NCI-H1694 treated with DMSO at 0.1 percent for 48 hours (cell line): Measurements from ENCODE around the gene WAC.
"Not testable (repeated sequence)": the region's sequence is repeated elsewhere in the genome, so short reads cannot be mapped to it uniquely, and the experiment has no call there.

Source experiments
- DNase-seq: peaks from one replicate; lab custom pipeline; 2025; lab: John Stamatoyannopoulos, UW

WAC gene

GRCh38 chr10:28569506-28570159 is 36.7 kb downstream of the WAC start:
- no peak for DNase-seq

DNA sequence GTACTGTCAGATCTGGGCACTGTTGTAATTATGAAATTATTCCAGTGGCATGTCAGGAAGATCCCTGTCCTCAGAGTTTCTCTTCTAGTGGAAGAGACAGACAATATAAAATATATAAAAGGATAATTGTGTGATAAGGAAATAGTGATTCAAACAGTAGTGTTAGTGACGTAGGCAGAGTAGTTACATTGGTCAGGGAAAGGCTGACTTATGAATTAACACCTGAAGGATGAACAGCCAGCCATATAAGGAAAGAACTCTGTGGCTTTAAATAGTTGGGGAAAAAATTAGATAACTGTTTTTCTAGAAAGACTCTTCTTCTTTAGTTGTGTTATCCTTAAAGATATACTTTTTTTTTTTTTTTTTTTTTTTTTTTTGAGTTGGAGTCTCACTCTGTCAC is 37.7 kb downstream of the WAC start:
- no peak for DNase-seq

DNA sequence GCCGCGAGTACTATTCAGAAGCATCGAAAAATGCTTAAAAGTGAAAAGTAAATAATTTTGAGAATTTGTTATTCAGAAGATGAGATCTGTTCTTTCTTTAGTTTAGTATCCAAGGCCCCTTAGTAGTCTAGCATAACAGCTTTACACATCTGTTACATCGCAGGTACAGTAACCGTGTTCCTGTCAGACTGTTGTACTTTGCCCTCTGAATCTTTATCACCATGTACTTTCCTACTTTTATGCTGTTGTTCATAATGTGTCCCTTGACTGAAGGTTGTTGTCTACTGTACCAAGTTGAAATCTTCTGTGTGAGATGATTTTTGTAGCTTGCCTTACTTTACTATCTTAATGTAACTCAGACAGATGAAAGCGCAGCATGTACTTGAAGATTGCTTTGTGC is 38.3 kb downstream of the WAC start:
- DNase-seq = no peak

DNA sequence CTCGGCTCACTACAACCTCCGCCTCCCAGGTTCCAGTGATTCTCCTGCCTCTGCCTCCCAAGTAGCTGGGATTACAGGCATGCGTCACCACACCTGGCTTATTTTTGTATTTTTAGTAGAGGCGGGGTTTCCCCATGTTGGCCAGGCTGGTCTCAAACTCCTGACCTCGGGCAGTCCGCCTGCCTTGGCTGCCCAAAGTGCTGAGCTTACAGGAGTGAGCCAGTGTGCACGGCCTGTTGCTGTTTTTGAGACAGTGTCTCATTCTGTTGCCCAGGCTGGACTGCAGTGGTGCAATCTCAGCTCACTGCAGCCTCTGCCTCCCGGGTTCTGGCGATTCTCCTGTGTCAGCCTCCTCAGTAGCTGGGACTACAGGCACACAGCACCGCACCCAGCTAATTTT is 41.3 kb downstream of the WAC start:
- not testable (repeated sequence) for DNase-seq

DNA sequence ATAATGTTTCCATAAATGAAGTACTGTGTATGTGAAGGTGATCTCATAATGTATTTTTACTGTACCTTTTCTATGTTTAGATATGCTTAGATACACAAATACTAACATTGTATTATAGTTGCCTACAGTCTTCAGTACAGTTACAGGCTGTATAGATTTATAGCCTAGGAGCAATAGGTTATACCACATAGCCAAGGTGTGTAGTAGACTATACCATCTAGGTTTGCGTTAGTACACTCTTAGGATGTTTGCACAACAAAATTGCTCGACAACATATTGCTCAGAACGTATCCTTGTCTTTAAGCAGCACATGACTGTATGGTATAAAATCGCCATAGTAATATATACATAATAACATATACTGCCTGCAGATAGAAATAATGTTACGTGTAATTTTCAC is 42.9 kb downstream of the WAC start:
- no peak for DNase-seq

GRCh38 chr10:28577506-28577905 is 44.6 kb downstream of the WAC start:
- no peak for DNase-seq

- DNase-seq = no peak
Measured at GRCh38 chr10:28578454-28578853, 45.5 kb downstream of the WAC start.

- DNase-seq = no peak
Measured at GRCh38 chr10:28580825-28581224, 47.9 kb downstream of the WAC start.

GRCh38 chr10:28581916-28582315 is 49.0 kb downstream of the WAC start:
- DNase-seq = no peak

DNA sequence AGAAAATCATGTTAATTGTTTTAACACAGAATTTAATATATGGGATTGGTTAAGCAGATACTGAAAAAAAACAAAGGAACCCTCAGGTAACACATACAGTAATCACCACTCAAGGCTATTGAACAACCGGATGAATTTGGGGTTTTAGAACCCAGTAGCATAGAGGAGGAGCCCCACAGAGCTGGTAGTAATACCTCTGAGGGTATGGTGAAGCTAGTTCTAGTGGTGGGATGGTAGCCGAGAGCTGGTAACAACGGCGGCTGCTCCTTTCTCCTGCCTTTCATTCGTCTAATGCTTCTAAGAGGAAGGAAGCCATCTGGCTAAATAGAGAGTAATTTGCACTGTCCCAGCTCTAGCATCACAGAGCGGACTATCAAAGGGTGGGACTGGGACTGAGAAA is 52.2 kb downstream of the WAC start:
- DNase-seq = no peak

DNA sequence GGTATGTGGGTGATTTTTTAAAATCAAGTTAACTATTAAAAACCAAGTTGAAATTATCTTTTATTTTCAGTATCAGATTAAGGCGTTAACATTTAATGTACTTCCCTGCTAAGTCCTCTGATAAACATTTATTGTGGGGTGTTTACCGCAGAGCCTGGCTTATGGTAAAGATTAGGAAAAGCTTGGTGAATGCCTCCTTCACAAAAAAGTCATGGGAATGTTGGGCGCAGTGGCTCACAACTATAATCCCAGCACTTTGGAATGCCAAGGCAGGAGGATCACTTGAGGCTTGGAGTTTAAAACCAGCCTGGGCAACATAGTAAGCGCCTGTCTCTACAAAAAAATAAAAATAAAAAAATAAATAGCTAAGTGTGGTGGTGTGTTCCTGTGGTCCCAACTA is 53.3 kb downstream of the WAC start:
- DNase-seq = no peak

DNA sequence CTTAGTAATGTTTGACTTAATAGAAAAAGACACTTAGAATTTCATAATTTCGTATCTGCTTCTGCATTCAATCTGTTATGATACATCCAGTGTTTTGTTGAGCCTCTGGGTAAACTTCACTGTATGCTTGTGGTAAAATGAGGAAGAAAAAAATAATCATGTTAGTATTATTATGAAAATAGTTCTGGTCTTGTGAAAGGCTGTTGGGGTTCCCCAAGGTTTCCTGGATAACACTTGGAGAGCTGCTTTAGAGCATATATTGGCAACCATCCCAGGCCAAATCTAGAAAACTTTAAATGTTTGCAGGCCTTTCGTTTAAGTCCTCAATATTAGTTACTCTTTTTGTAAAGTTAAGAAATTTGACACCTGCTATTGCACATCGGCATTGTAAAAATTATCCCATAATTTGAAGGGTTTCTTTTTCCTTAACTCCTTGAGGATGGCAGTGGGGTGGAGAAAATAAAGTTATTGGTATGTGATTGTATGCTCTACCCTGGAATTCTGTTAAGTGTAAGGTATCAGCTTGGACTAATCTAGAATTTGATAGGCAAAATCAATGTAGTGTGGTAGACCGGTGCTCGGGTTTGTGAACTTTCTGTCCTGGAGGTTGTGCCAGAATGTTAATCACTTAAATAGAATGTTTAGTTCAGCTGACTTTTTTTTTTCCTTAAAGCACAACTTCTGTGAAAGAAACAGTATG is 54.5 kb downstream of the WAC start:
- no peak for DNase-seq

DNA sequence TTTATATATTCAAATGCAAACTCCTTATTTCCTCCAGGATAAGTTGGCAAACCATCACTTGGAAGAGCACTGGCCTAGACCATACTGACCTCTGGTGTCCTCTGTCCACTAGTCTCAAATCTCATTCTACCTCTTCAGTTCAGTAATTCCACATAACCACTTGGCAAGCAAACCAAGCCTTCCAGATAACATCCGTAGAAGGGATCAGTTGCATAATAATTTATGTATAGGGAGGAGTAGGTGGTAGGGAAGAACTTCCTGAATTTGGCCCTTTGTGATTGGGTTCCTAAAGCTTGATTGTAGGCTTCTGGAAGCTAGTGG is 55.0 kb downstream of the WAC start:
- DNase-seq = no peak

DNA sequence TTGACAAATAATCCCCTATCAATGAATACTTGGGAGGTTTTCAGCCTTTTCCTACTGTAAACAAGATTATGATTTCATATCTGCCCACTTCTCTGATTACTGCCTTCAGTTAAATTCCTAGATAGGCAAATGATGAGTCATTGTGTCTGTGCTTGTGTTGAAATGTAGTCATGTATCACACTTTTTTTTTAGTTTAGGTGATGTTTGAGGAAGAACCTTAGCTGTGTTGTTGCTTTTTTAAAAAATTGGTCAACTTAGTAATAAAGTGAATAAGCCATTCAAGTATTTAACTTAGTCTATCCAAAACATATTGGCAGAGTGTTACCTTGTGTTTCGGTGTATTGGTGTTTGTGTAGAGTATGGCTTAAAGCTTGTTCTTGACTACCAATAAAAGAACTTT is 60.0 kb downstream of the WAC start:
- no peak for DNase-seq

GRCh38 chr10:28593811-28594210 is 60.9 kb downstream of the WAC start:
- DNase-seq = no peak

DNA sequence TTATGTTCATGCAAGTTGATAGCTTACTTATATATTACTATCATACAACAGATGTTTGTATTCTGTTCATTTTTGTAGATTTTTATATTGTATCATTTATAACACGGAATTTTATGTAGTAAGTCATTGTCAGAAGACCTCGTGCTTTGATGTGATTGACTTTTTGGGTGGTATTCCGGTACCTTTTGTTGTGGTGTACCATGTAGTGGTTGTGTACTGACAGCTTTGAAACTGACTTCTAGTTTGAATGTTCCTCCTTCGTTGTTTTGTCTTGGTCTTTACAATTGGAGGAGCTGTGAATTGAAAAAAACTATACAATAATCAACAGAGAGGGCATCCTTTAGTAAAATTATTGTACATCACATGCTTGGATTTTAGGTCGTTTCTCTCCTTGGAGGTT is 61.5 kb downstream of the WAC start:
- no peak for DNase-seq

DNA sequence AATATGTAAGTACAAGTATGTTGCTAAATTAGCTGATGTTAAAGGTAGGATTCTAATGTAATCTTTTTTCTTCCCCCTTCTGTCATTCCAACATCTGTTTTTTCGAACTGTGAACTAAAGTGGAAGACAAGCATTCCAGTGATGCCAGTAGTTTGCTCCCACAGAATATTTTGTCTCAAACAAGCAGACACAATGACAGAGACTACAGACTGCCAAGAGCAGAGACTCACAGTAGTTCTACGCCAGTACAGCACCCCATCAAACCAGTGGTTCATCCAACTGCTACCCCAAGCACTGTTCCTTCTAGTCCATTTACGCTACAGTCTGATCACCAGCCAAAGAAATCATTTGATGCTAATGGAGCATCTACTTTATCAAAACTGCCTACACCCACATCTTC is 62.7 kb downstream of the WAC start:
- no peak for DNase-seq

- DNase-seq = no peak
Measured at GRCh38 chr10:28600056-28600455, 67.1 kb downstream of the WAC start.

- no peak for DNase-seq
Measured at GRCh38 chr10:28601012-28601411, 68.1 kb downstream of the WAC start.

- DNase-seq = no peak
Measured at GRCh38 chr10:28604567-28605536, 71.9 kb downstream of the WAC start.

GRCh38 chr10:28606568-28606967 is 73.7 kb downstream of the WAC start:
- DNase-seq = no peak

- DNase-seq = not testable (repeated sequence)
Measured at GRCh38 chr10:28609636-28610035, 76.7 kb downstream of the WAC start.

DNA sequence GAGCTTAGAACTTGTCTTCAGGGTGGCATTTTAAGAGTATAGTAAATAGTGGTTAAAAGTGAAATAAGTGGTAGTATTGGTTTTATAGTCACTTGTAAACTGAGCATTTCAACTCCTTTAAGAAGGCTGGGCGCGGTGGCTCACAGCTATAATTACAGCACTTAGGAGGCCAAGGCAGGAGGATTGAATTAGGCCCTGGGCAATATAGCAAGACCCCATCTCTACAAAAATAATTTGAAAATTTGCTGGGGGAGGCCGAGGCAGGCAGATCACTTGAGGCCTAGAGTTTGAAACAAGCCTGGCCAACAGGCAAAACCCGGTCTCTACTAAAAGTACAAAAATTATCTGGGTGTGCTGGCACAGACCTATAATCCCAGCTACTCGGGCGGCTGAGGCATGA is 80.0 kb downstream of the WAC start:
- DNase-seq = no peak
